GM13977 (cell line): ENCODE measurements around the gene CCDC78.

Experiments used
- DNase-seq: peaks from one replicate; pipeline ENCODE4 v3.0.0; 2012; ENCODE audit warnings: low spot score
- in situ Hi-C: fragments of 300-500 bp; cut with MboI; formaldehyde crosslinking; loops from one replicate; pipeline ENCODE4 v1.12.0; 2022; ENCODE audit warnings: low sequenced_read_pairs, low pct_unique_long_range_greater_than_20kb, mixed read lengths, inconsistent platforms; ENCODE audit not compliant: unreplicated experiment
- TF ChIP-seq, protein P1 (sequence below): IDR thresholded peaks from 2 replicates; pipeline ENCODE4 v1.5.1; 2012; ENCODE audit warnings: mild to moderate bottlenecking, control low read depth; ENCODE audit not compliant: insufficient read depth; ENCODE audit errors: extremely low read depth, missing control alignments

CCDC78 gene

GRCh38 chr16:677316-678190, 48.7 kb downstream of the CCDC78 start:
- no peak for DNase-seq
- TF ChIP-seq, protein P1, sequence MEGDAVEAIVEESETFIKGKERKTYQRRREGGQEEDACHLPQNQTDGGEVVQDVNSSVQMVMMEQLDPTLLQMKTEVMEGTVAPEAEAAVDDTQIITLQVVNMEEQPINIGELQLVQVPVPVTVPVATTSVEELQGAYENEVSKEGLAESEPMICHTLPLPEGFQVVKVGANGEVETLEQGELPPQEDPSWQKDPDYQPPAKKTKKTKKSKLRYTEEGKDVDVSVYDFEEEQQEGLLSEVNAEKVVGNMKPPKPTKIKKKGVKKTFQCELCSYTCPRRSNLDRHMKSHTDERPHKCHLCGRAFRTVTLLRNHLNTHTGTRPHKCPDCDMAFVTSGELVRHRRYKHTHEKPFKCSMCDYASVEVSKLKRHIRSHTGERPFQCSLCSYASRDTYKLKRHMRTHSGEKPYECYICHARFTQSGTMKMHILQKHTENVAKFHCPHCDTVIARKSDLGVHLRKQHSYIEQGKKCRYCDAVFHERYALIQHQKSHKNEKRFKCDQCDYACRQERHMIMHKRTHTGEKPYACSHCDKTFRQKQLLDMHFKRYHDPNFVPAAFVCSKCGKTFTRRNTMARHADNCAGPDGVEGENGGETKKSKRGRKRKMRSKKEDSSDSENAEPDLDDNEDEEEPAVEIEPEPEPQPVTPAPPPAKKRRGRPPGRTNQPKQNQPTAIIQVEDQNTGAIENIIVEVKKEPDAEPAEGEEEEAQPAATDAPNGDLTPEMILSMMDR: no peak
- in situ Hi-C loops: no loop called here

GRCh38 chr16:676913-677312, 49.3 kb downstream of the CCDC78 start:
- TF ChIP-seq, protein P1: no peak
- in situ Hi-C loops: no loop called here
- no peak for DNase-seq

- TF ChIP-seq, protein P1: no peak
- no peak for DNase-seq
- in situ Hi-C loops: no loop called here
These were observed 49.7 kb downstream of the CCDC78 start for GRCh38 chr16:676565-676902.

DNA sequence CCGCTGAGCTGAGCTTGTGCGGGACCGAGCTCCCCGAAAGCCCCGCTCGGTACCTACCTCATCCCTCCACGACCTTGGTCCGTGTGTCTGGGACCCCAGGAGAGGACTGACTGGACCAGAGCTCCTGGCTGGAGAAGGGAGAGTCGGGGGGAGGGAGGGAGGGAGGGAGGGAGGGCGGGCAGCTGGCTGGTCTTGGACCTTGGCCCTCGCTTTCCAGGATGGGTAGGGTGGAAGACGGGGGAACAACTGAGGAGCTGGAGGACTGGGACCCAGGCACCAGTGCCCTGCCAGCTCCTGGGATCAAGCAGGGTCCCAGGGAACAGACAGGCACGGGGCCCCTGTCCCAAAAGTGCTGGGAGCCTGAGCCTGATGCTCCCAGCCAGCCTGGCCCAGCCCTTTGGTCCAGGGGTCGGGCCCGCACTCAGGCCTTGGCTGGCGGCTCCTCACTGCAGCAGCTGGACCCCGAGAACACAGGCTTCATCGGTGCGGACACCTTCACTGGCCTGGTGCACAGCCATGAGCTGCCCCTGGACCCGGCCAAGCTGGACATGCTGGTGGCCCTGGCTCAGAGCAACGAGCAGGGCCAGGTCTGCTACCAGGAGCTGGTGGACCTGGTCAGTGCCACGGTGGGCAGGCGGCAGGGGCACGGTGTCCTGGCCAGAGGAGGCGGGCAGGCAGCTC, 50.2 kb downstream of the CCDC78 start:
- in situ Hi-C loops: no loop called here
- TF ChIP-seq, protein P1: no peak
- no peak for DNase-seq

- DNase-seq: no peak
- in situ Hi-C loops: no loop called here
These were observed 51.0 kb downstream of the CCDC78 start, which contains the start of gene RHBDL1 for GRCh38 chr16:674968-675883. RHBDL1 (plus strand) TSS chr16:675671; CDS start chr16:675791, 120 bp downstream.

More at GRCh38 chr16:674968-675883, 51.0 kb downstream of the CCDC78 start, which contains the start of gene RHBDL1:
- TF ChIP-seq, protein P1: no peak
